Small intestine (tissue), 7 donors: ENCODE results near the gene TRPM3. TPM values are rescaled to one million over a fixed set of nuclear protein-coding genes. Genes with fewer than 3 reads are reported as not detected.

Source experiments
- DNase-seq, 2 donors: peaks; one replicate each; pipeline versions ENCODE4 v3.0.0 to v3.0.0-alpha.2; 2013
- FAIRE-seq: peaks from 2 replicates; lab custom pipeline; 2012; peaks lifted over from hg19 to GRCh38; lab: Jason Lieb, UNC
- H3K27ac ChIP-seq, 3 donors: one replicate each; pipeline ENCODE4 v1.5.1; 2013; ENCODE audit warnings: low read length in 2 of 3, mild to moderate bottlenecking in 2 of 3, control low read depth in 1 of 3, inconsistent platforms in 1 of 3, low read depth in 1 of 3, moderate library complexity in 1 of 3
- H3K27me3 ChIP-seq, 3 donors: one replicate each; pipeline ENCODE4 v1.6.1; 2013; ENCODE audit warnings: low read length in 3 of 3, inconsistent platforms in 1 of 3; ENCODE audit not compliant: control insufficient read depth in 3 of 3, insufficient read depth in 3 of 3
- H3K36me3 ChIP-seq, 3 donors: one replicate each; pipeline ENCODE4 v1.6.1; 2013; ENCODE audit warnings: low read length in 3 of 3, inconsistent platforms in 1 of 3, low read depth in 1 of 3, mild to moderate bottlenecking in 1 of 3, moderate library complexity in 1 of 3; ENCODE audit not compliant: control insufficient read depth in 3 of 3, insufficient read depth in 2 of 3
- H3K4me1 ChIP-seq, 3 donors: one replicate each; pipeline ENCODE4 v1.6.1; 2013; ENCODE audit warnings: low read length in 2 of 3, inconsistent platforms in 1 of 3, low read depth in 1 of 3, mild to moderate bottlenecking in 1 of 3, moderate library complexity in 1 of 3; ENCODE audit not compliant: control insufficient read depth in 3 of 3, insufficient read depth in 2 of 3
- H3K4me3 ChIP-seq, 3 donors: one replicate each; pipeline ENCODE4 v1.5.1; 2013; ENCODE audit warnings: low read length in 3 of 3, control low read depth in 1 of 3, inconsistent platforms in 1 of 3, low read depth in 1 of 3, mild to moderate bottlenecking in 1 of 3, moderate library complexity in 1 of 3
- H3K9me3 ChIP-seq, 2 donors: one replicate each; pipeline ENCODE4 v1.6.1; 2013; ENCODE audit warnings: low read depth in 1 of 2, low read length in 1 of 2; ENCODE audit not compliant: control insufficient read depth in 2 of 2, insufficient read depth in 1 of 2
- WGBS, 3 donors: extraction: QIAGEN DNeasy Blood & Tissue Kit; methylation state at CpG; one replicate each; pipeline ENCODE4 v1.1.7; 2013; 5-methylcytosine and 5-hydroxymethylcytosine counted together
- polyA plus RNA-seq, 4 donors: library from polyadenylated mRNA; stranded (reverse) in 3 of 4; unstranded in 1 of 4; fragments of 200-250 nt in 3 of 4; fragments of 120-200 nt in 1 of 4; gene quantifications; one replicate each; pipeline versions ENCODE4 v1.2.1 to v1.2.3, GENCODE V29; 2013
- donor health status: healthy with polysubstance abuse.
- donor health status: control.
- donor health status: control.
- donor health status: Bipolar disorder and iron deficiency.
- donor health status: healthy.

TRPM3 gene
- polyA plus RNA-seq, 4 donors = 0.15 to 2.5 (median 0.78) TPM

GRCh38 chr9:70949239-70949638 is 172.2 kb downstream of the TRPM3 start:
- no peaks in the 10 kb centered on the region for H3K9me3 ChIP-seq
- DNase-seq = no peak
- H3K27ac ChIP-seq = no peak overlapping the region
- FAIRE-seq = no peak
- peaks cover 0 to 2% (median 0%) of the 10 kb centered on the region in 3 donors for H3K27me3 ChIP-seq
- H3K4me1 ChIP-seq = no peaks in the 10 kb centered on the region
- 59 to 76% (median 72%) methylated on average over 4 of the region's 4 CpGs for WGBS, 3 donors
- no peaks in the 10 kb centered on the region for H3K36me3 ChIP-seq
- H3K4me3 ChIP-seq = no peak overlapping the region

- no peak overlapping the region for H3K27ac ChIP-seq
- no peak for DNase-seq
- WGBS, 3 donors = 48 to 57% (median 49%) methylated on average over 1 of the region's 1 CpG
- no peak overlapping the region for H3K4me3 ChIP-seq
- peaks cover 0 to 2% (median 0%) of the 10 kb centered on the region in 3 donors for H3K27me3 ChIP-seq
- no peak for FAIRE-seq
- H3K36me3 ChIP-seq = no peaks in the 10 kb centered on the region
- no peaks in the 10 kb centered on the region for H3K4me1 ChIP-seq
- H3K9me3 ChIP-seq = no peaks in the 10 kb centered on the region
Measured at GRCh38 chr9:70948744-70949143, 172.7 kb downstream of the TRPM3 start.

- H3K4me1 ChIP-seq = no peaks in the 10 kb centered on the region
- no peak for FAIRE-seq
- 16 to 21% (median 18%) methylated on average over 2 of the region's 2 CpGs for WGBS, 3 donors
Measured at GRCh38 chr9:70947511-70947910, 173.9 kb downstream of the TRPM3 start.

GRCh38 chr9:70947086-70947485 is 174.3 kb downstream of the TRPM3 start:
- no peaks in the 10 kb centered on the region for H3K4me1 ChIP-seq
- FAIRE-seq (no peak), DNase-seq (no peak)
- peaks cover 0 to 2% (median 0%) of the 10 kb centered on the region in 3 donors for H3K27me3 ChIP-seq
- no peaks in the 10 kb centered on the region for H3K36me3 ChIP-seq
- H3K27ac ChIP-seq = no peak overlapping the region
- no peaks in the 10 kb centered on the region for H3K9me3 ChIP-seq
- no peak overlapping the region for H3K4me3 ChIP-seq

More at GRCh38 chr9:70947511-70947910, 173.9 kb downstream of the TRPM3 start:
- no peaks in the 10 kb centered on the region for H3K36me3 ChIP-seq
- H3K27ac ChIP-seq = no peak overlapping the region
- H3K4me3 ChIP-seq = no peak overlapping the region
- peaks cover 0 to 2% (median 0%) of the 10 kb centered on the region in 3 donors for H3K27me3 ChIP-seq
- no peak for DNase-seq
- H3K9me3 ChIP-seq = no peaks in the 10 kb centered on the region

- no peak overlapping the region for H3K27ac ChIP-seq
- no peak overlapping the region for H3K4me3 ChIP-seq
- FAIRE-seq = no peak
- no peaks in the 10 kb centered on the region for H3K36me3 ChIP-seq
- H3K9me3 ChIP-seq = no peaks in the 10 kb centered on the region
- DNase-seq = no peak
- H3K4me1 ChIP-seq = no peaks in the 10 kb centered on the region
- H3K27me3 ChIP-seq = peaks cover 0 to 2% (median 0%) of the 10 kb centered on the region in 3 donors
Measured at GRCh38 chr9:70945301-70945700, 176.1 kb downstream of the TRPM3 start.

GRCh38 chr9:70941191-70941590 is 180.2 kb downstream of the TRPM3 start:
- no peak overlapping the region for H3K27ac ChIP-seq
- H3K4me1 ChIP-seq = no peaks in the 10 kb centered on the region
- FAIRE-seq (no peak), DNase-seq (no peak)
- H3K4me3 ChIP-seq = no peak overlapping the region
- H3K27me3 ChIP-seq = peaks cover 0 to 2% (median 0%) of the 10 kb centered on the region in 3 donors
- H3K9me3 ChIP-seq = no peaks in the 10 kb centered on the region
- no peaks in the 10 kb centered on the region for H3K36me3 ChIP-seq
- 66 to 78% (median 68%) methylated on average over 4 of the region's 4 CpGs for WGBS, 3 donors

- H3K27ac ChIP-seq = no peak overlapping the region
- no peak overlapping the region for H3K4me3 ChIP-seq
- H3K36me3 ChIP-seq = no peaks in the 10 kb centered on the region
- DNase-seq = no peak
- 46 to 59% (median 53%) methylated on average over 2 of the region's 2 CpGs for WGBS, 3 donors
- H3K27me3 ChIP-seq = peaks cover 0 to 2% (median 0%) of the 10 kb centered on the region in 3 donors
- H3K9me3 ChIP-seq = no peaks in the 10 kb centered on the region
- H3K4me1 ChIP-seq = no peaks in the 10 kb centered on the region
- no peak for FAIRE-seq
Measured at GRCh38 chr9:70940605-70941004, 180.8 kb downstream of the TRPM3 start.

- Histone ChIP-seq H3K27ac (no peak overlapping the region), H3K9me3 (no peaks in the 10 kb centered on the region), H3K4me1 (no peaks in the 10 kb centered on the region), H3K4me3 (no peak overlapping the region), H3K36me3 (no peaks in the 10 kb centered on the region), H3K27me3 (no peaks in the 10 kb centered on the region)
- FAIRE-seq (no peak), DNase-seq (no peak)
- WGBS, 3 donors = 32 to 63% (median 43%) methylated on average over 2 of the region's 2 CpGs
Measured at GRCh38 chr9:70936536-70936935, 184.9 kb downstream of the TRPM3 start.

GRCh38 chr9:70935856-70936255 is 185.6 kb downstream of the TRPM3 start:
- Histone ChIP-seq H3K27ac (no peak overlapping the region), H3K36me3 (no peaks in the 10 kb centered on the region), H3K4me3 (no peak overlapping the region), H3K4me1 (no peaks in the 10 kb centered on the region), H3K9me3 (no peaks in the 10 kb centered on the region), H3K27me3 (no peaks in the 10 kb centered on the region)
- DNase-seq (no peak), FAIRE-seq (no peak)
